Body of pancreas (tissue), 4 donors: Measurements from ENCODE around the gene ADGRB3.

Experiments
- CTCF ChIP-seq, 7 experiments: fragments of 450-650 bp in 4 of 7; fragments of 200-600 bp in 3 of 7; sonication (generic) in 3 of 7; IDR thresholded peaks; one replicate each; pipeline ENCODE4 v1.5.1; 2016 to 2019; ENCODE audit warnings: antibody characterized with exemption in 7 of 7
- POLR2A ChIP-seq, 3 donors: fragments of 450-650 bp; IDR thresholded peaks; one replicate each; pipeline ENCODE4 v1.6.1; 2016; ENCODE audit warnings: antibody characterized with exemption in 3 of 3, mild to moderate bottlenecking in 2 of 3

- TF ChIP-seq CTCF (IDR thresholded peaks at IDR 0.05) (no peak), POLR2A (IDR thresholded peaks at IDR 0.05) (no peak)
These were observed 735.7 kb downstream of the ADGRB3 start for GRCh38 chr6:69370763-69371162.
